NT2/D1 (cell line): ENCODE measurements around the gene CAPZB.

Experiments used
- SUZ12 ChIP-seq: IDR thresholded peaks from 2 replicates; pipeline ENCODE4 v1.6.1; 2011; ENCODE audit not compliant: insufficient read length, insufficient read depth; ENCODE audit errors: extremely low read depth
- YY1 ChIP-seq: IDR thresholded peaks from 2 replicates; pipeline ENCODE4 v1.6.1; 2011; ENCODE audit not compliant: insufficient read length, insufficient read depth
- ZNF274 ChIP-seq: IDR thresholded peaks from 2 replicates; pipeline ENCODE4 v1.6.1; 2011; ENCODE audit warnings: mild to moderate bottlenecking, low read depth, low read length

DNA sequence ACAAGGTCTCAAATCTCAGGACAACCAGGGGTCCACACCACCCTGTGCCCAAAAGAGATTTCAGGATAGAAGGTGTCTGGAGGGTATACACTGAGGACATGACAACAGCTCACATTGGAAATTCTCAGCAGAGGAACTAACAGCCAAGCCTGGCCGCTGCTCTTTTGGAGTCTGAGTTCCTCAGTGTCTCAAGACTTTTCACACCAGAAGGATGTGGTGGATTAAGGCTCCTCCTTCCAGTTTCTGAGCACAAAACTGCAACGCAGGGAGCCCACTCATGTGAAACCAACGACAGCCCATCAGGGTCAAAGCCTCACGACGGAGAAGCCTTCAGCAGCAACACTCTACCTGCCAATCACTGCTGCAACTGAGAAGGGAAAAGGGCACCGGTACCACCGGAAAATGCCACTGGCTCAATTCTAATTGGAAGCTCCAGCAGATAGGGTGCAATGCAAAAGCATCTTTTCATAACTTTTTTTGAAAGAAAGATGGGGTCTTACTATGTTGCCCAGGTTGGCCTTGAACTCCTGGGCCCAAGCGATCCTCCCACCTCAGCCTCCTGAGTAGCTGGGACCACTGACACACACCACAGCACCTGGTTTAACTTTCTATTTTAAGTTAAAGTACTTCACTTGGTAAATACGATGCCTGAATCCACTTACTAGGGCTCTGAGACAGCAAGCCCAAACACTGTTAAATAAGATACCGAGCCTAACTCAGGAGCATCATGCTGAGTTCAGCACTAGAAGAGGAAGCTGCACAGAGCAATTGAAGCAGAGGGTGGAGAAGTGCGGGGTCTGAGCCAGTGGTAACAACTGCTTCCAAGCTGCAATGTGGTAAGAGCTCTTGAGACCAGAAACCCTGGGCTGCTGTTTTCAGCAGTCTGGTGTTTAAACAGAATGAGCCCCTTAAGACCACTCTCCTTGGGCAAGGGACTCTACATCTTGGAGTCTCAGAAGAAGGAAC lies 7.8 kb downstream of the CAPZB start:
- TF ChIP-seq YY1 (no peak), SUZ12 (no peak), ZNF274 (no peak)
